WTC11 (cell line): ENCODE results near the gene SH3BP2. TPM values are rescaled to one million over a fixed set of nuclear protein-coding genes. Genes with fewer than 3 reads are reported as not detected.

Experiments used
- ATAC-seq: fragments of 200-7000 bp; cut with Tn5 transposase; 2 replicates; pipeline ENCODE4 v1.10.0; 2021; ENCODE audit warnings: mild to moderate bottlenecking, moderate library complexity
- CTCF ChIA-PET: fragments of 300-600 bp; sonication (Branson Sonifier 250); formaldehyde crosslinking; loops from one replicate; lab custom pipeline; 2021; ENCODE audit warnings: antibody characterized with exemption; lab: Charles Lee
- POLR2A ChIA-PET: fragments of 350-600 bp; sonication (Branson Sonifier 250); formaldehyde crosslinking; loops from one replicate; lab custom pipeline; 2021; ENCODE audit warnings: antibody characterized with exemption; lab: Charles Lee
- DNase-seq: peaks from one replicate; pipeline ENCODE4 v3.0.0; 2021; ENCODE audit warnings: low spot score
- H3K27ac Mint-ChIP-seq: 2 replicates; pipeline ENCODE4 v1.8.0; 2021; ENCODE audit warnings: mixed read lengths
- H3K27me3 Mint-ChIP-seq: 2 replicates; pipeline ENCODE4 v1.8.0; 2021; ENCODE audit warnings: low read depth, mild to moderate bottlenecking, moderate library complexity, mixed read lengths
- H3K36me3 Mint-ChIP-seq: 2 replicates; pipeline ENCODE4 v1.8.0; 2021; ENCODE audit warnings: mixed read lengths
- H3K4me1 Mint-ChIP-seq: 2 replicates; pipeline ENCODE4 v1.8.0; 2022; ENCODE audit warnings: mixed read lengths
- H3K4me3 Mint-ChIP-seq: 2 replicates; pipeline ENCODE4 v1.8.0; 2021; ENCODE audit warnings: mild to moderate bottlenecking, moderate library complexity, mixed read lengths
- H3K9me3 Mint-ChIP-seq: 2 replicates; pipeline ENCODE4 v1.8.0; 2021; ENCODE audit warnings: mixed read lengths
- AFF4 ChIP-seq: sonication (generic); formaldehyde crosslinking; IDR thresholded peaks from 2 replicates; pipeline ENCODE4 v1.8.1; 2023; ENCODE audit warnings: mild to moderate bottlenecking, missing genetic modification reagents, borderline replicate concordance
- ATF6 ChIP-seq: sonication (generic); formaldehyde crosslinking; IDR thresholded peaks from 2 replicates; pipeline ENCODE4 v1.8.1; 2023; ENCODE audit warnings: mild to moderate bottlenecking, missing genetic modification reagents
- CDX4 ChIP-seq: fragments of 250-450 bp; sonication (Bioruptor Pico); IDR thresholded peaks from 2 replicates; pipeline ENCODE4 v1.9.0; 2021; ENCODE audit warnings: moderate library complexity, mild to moderate bottlenecking, inconsistent platforms, borderline replicate concordance
- ETV6 ChIP-seq: sonication (generic); formaldehyde crosslinking; IDR thresholded peaks from 2 replicates; pipeline ENCODE4 v1.8.1; 2022; ENCODE audit warnings: mild to moderate bottlenecking, missing genetic modification reagents
- FOXP4 ChIP-seq: sonication (generic); formaldehyde crosslinking; IDR thresholded peaks from 2 replicates; pipeline ENCODE4 v1.8.0; 2022; ENCODE audit warnings: mild to moderate bottlenecking, missing genetic modification reagents
- GABPB1 ChIP-seq: sonication (generic); formaldehyde crosslinking; IDR thresholded peaks from 2 replicates; pipeline ENCODE4 v1.8.1; 2023; ENCODE audit warnings: mild to moderate bottlenecking, missing genetic modification reagents
- GTF2I ChIP-seq: fragments of 250-450 bp; sonication (Bioruptor Pico); conservative IDR thresholded peaks from 2 replicates; pipeline ENCODE4 v1.4.0; 2021; ENCODE audit warnings: mild to moderate bottlenecking
- JUN ChIP-seq: sonication (generic); formaldehyde crosslinking; IDR thresholded peaks from 2 replicates; pipeline ENCODE4 v1.8.0; 2023; ENCODE audit warnings: mild to moderate bottlenecking, missing genetic modification reagents
- MAX ChIP-seq: sonication (generic); formaldehyde crosslinking; IDR thresholded peaks from 2 replicates; pipeline ENCODE4 v1.8.0; 2022; ENCODE audit warnings: mild to moderate bottlenecking, missing genetic modification reagents
- NR1H2 ChIP-seq: sonication (generic); formaldehyde crosslinking; IDR thresholded peaks from 2 replicates; pipeline ENCODE4 v1.9.0; 2021; ENCODE audit warnings: mild to moderate bottlenecking, moderate library complexity, missing genetic modification reagents
- SOX15 ChIP-seq: fragments of 250-450 bp; sonication (Bioruptor Pico); IDR thresholded peaks from 2 replicates; pipeline ENCODE4 v1.9.0; 2021; ENCODE audit warnings: mild to moderate bottlenecking
- SP1 ChIP-seq: sonication (generic); formaldehyde crosslinking; conservative IDR thresholded peaks from 2 replicates; pipeline ENCODE4 v1.8.1; 2022; ENCODE audit warnings: missing genetic modification reagents
- TCF7 ChIP-seq: sonication (generic); formaldehyde crosslinking; IDR thresholded peaks from 2 replicates; pipeline ENCODE4 v1.8.0; 2022; ENCODE audit warnings: mild to moderate bottlenecking, low read depth, missing genetic modification reagents, moderate library complexity
- ZNF121 ChIP-seq: sonication (generic); formaldehyde crosslinking; IDR thresholded peaks from 2 replicates; pipeline ENCODE4 v1.8.0; 2023; ENCODE audit warnings: missing genetic modification reagents
- ZNF281 ChIP-seq: sonication (generic); formaldehyde crosslinking; IDR thresholded peaks from 2 replicates; pipeline ENCODE4 v1.8.0; 2023; ENCODE audit warnings: mild to moderate bottlenecking, missing genetic modification reagents
- ZNF396 ChIP-seq: fragments of 250-450 bp; sonication (Bioruptor Pico); IDR thresholded peaks from 2 replicates; pipeline ENCODE4 v1.8.0; 2021; ENCODE audit warnings: mild to moderate bottlenecking, moderate library complexity, borderline replicate concordance
- ZNF425 ChIP-seq: fragments of 250-450 bp; sonication (Bioruptor Pico); conservative IDR thresholded peaks from 2 replicates; pipeline ENCODE4 v1.9.0; 2021; ENCODE audit warnings: mild to moderate bottlenecking
- ZNF512 ChIP-seq: sonication (generic); formaldehyde crosslinking; IDR thresholded peaks from 2 replicates; pipeline ENCODE4 v1.8.1; 2022; ENCODE audit warnings: missing genetic modification reagents, borderline replicate concordance
- ZNF671 ChIP-seq: fragments of 250-450 bp; sonication (Bioruptor Pico); IDR thresholded peaks from 2 replicates; pipeline ENCODE4 v1.8.0; 2021; ENCODE audit warnings: mild to moderate bottlenecking
- total RNA-seq: library from RNA; stranded (reverse); gene quantifications from 3 replicates; pipeline ENCODE4 v1.2.3, GENCODE V29; 2021

The SH3BP2 gene
- total RNA-seq, 1 experiment from 2014 or later, result 49.1 TPM

- no peak for TF ChIP-seq ZNF396
- no peak for TF ChIP-seq ATF6 (CRISPR knock-in tag)
Observed at GRCh38 chr4:2842687-2843262, 49.9 kb downstream of the SH3BP2 start (continued).

- Mint-ChIP-seq H3K4me3 (peak within 1 kb of the TSS; percentile 91), H3K9me3 (peaks cover 6% of the 10 kb centered on the region), H3K27ac (peak within 1 kb of the TSS; percentile 85), H3K36me3 (peaks cover 9% of the 10 kb centered on the region), H3K27me3 (no peaks in the 10 kb centered on the region; the same call in 1 of the 2 replicates), H3K4me1 (peaks cover 32% of the 10 kb centered on the region)
- ATAC-seq (peak; percentile 86), DNase-seq (peak; percentile 95)
- POLR2A ChIA-PET, result no interaction called here
- CTCF ChIA-PET, result interaction anchor here (0.5 kb wide), 1 partner anchor 637 kb away, joined by 3 read pairs; no protein-coding TSS in a partner anchor
- TF ChIP-seq TCF7 (CRISPR knock-in tag) (no peak), ZNF281 (no peak), AFF4 (CRISPR knock-in tag) (no peak), SOX15 (CRISPR knock-in tag) (no peak), JUN (CRISPR knock-in tag) (no peak), MAX (CRISPR knock-in tag) (no peak), NR1H2 (no peak), FOXP4 (CRISPR knock-in tag) (no peak), ZNF512 (CRISPR knock-in tag) (no peak), ETV6 (CRISPR knock-in tag) (no peak), CDX4 (CRISPR knock-in tag) (no peak), GTF2I (CRISPR knock-in tag) (no peak), ZNF671 (CRISPR knock-in tag) (no peak), ZNF425 (CRISPR knock-in tag) (no peak), ZNF121 (CRISPR knock-in tag) (no peak), GABPB1 (CRISPR knock-in tag) (0 out of 2 replicates have a peak, but pooled peaks have one; percentile 19), SP1 (CRISPR knock-in tag) (peak; percentile 99)
Observed at GRCh38 chr4:2843263-2843940, 50.5 kb downstream of the SH3BP2 start, which contains the start of gene ADD1. Gene ADD1 (plus strand): TSS chr4:2843844. CDS start chr4:2875916, 32,072 bp downstream.
